Calu3 (cell line): ENCODE measurements around the gene KRT33B. TPM values are rescaled to one million over a fixed set of nuclear protein-coding genes. Genes with fewer than 3 reads are reported as not detected.

ENCODE experiments used
- BruUV-seq: library from RNA; stranded (reverse); fragments of 400-500 nt; replicated peaks from 2 replicates; lab custom pipeline; 2021; lab: Mats Ljungman, UMichigan
- CTCF ChIA-PET: fragments of 300-600 bp; sonication (Branson Sonifier 250); formaldehyde crosslinking; loops from one replicate; lab custom pipeline; 2022; ENCODE audit warnings: antibody characterized with exemption; lab: Charles Lee
- DNase-seq: peaks from one replicate; pipeline ENCODE4 v3.0.0; 2022
- H3K27ac Mint-ChIP-seq: one replicate; pipeline ENCODE4 v1.8.0; 2022; ENCODE audit warnings: mixed read lengths; ENCODE audit not compliant: unreplicated experiment
- H3K27me3 Mint-ChIP-seq: one replicate; pipeline ENCODE4 v1.8.0; 2022; ENCODE audit warnings: mixed read lengths; ENCODE audit not compliant: unreplicated experiment
- H3K36me3 Mint-ChIP-seq: one replicate; pipeline ENCODE4 v1.8.0; 2022; ENCODE audit warnings: mild to moderate bottlenecking, moderate library complexity, mixed read lengths; ENCODE audit not compliant: insufficient read depth, unreplicated experiment
- H3K4me1 Mint-ChIP-seq: one replicate; pipeline ENCODE4 v1.8.0; 2022; ENCODE audit warnings: mild to moderate bottlenecking, low read depth, mixed read lengths; ENCODE audit not compliant: unreplicated experiment
- H3K4me3 Mint-ChIP-seq: one replicate; pipeline ENCODE4 v1.8.0; 2022; ENCODE audit warnings: mild to moderate bottlenecking, low read depth, moderate library complexity, mixed read lengths; ENCODE audit not compliant: unreplicated experiment
- H3K9me3 Mint-ChIP-seq: one replicate; pipeline ENCODE4 v1.8.0; 2022; ENCODE audit warnings: low read depth, mixed read lengths; ENCODE audit not compliant: unreplicated experiment
- intact Hi-C: fragments of 100-400 bp; cut with micrococcal nuclease; formaldehyde crosslinking; loops from one replicate; pipeline ENCODE4 v1.10.0; 2022; ENCODE audit not compliant: unreplicated experiment
- total RNA-seq: library from RNA; stranded (reverse); gene quantifications from 2 replicates; pipeline ENCODE4 v1.2.3, GENCODE V29; 2022
- TF ChIP-seq, protein P1 (sequence below): fragments of 200-600 bp; IDR thresholded peaks from one replicate; pipeline ENCODE4 v1.8.0; 2022; ENCODE audit warnings: antibody characterized with exemption; ENCODE audit not compliant: unreplicated experiment

KRT33B gene
- total RNA-seq, 1 experiment from 2014 or later: not detected

DNA sequence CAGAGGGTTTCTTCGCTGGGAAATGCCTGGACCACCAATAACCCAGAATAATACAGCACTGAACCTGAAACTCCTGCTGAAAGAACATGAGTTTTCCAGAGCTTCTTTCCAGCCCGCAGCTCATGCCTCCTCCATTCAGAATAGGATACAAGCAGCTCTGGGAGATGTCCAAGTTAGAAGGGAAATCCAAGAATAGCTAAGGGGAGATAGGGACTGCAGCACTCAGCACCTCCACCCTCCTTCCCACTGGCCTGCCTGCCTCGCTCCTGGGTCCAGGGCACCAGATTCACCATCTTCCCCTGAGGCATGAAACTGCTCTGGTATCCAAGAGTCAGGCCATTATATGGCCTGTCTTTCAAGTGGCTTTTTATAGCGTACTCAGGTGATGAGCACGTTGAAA lies 23.7 kb upstream of the KRT33B start:
- Mint-ChIP-seq H3K27ac (no peak overlapping the region), H3K4me1 (peaks cover 26% of the 10 kb centered on the region), H3K4me3 (no peak overlapping the region), H3K27me3 (no peaks in the 10 kb centered on the region), H3K9me3 (no peaks in the 10 kb centered on the region), H3K36me3 (no peaks in the 10 kb centered on the region)
- intact Hi-C loops: no loop called here
- no TSS peak for BruUV-seq
- DNase-seq: no peak
- CTCF ChIA-PET: interaction anchor here (1.2 kb wide), 1 partner anchor 11 kb away, joined by 6 read pairs; no protein-coding TSS in a partner anchor
- TF ChIP-seq, protein P1, sequence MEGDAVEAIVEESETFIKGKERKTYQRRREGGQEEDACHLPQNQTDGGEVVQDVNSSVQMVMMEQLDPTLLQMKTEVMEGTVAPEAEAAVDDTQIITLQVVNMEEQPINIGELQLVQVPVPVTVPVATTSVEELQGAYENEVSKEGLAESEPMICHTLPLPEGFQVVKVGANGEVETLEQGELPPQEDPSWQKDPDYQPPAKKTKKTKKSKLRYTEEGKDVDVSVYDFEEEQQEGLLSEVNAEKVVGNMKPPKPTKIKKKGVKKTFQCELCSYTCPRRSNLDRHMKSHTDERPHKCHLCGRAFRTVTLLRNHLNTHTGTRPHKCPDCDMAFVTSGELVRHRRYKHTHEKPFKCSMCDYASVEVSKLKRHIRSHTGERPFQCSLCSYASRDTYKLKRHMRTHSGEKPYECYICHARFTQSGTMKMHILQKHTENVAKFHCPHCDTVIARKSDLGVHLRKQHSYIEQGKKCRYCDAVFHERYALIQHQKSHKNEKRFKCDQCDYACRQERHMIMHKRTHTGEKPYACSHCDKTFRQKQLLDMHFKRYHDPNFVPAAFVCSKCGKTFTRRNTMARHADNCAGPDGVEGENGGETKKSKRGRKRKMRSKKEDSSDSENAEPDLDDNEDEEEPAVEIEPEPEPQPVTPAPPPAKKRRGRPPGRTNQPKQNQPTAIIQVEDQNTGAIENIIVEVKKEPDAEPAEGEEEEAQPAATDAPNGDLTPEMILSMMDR: no peak

DNA sequence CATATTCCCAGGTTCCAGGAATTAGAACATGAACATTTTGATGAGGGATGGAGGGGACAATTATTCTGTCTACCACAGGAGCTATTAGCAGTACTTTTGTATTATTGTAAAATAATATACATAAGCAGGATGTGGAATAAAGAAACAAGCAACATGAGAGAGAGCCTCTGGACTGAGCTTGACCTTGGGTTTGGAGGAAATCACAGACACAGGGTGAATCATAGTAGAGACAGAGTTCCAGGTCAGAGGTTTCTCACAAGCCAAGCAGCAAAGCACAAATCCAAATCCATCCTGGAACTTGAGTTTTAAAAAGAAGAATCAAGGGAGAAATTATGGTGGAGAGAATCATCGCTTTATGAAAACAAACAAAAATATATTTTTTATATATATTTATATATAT lies 22.7 kb upstream of the KRT33B start:
- H3K27ac Mint-ChIP-seq: no peak overlapping the region
- CTCF ChIA-PET: no interaction called here
- no peak for DNase-seq
- no peaks in the 10 kb centered on the region for H3K9me3 Mint-ChIP-seq
- H3K27me3 Mint-ChIP-seq: no peaks in the 10 kb centered on the region
- intact Hi-C loops: no loop called here
- H3K36me3 Mint-ChIP-seq: no peaks in the 10 kb centered on the region
- H3K4me3 Mint-ChIP-seq: no peak overlapping the region
- BruUV-seq: no TSS peak
- H3K4me1 Mint-ChIP-seq: peaks cover 26% of the 10 kb centered on the region
- TF ChIP-seq, protein P1: no peak

DNA sequence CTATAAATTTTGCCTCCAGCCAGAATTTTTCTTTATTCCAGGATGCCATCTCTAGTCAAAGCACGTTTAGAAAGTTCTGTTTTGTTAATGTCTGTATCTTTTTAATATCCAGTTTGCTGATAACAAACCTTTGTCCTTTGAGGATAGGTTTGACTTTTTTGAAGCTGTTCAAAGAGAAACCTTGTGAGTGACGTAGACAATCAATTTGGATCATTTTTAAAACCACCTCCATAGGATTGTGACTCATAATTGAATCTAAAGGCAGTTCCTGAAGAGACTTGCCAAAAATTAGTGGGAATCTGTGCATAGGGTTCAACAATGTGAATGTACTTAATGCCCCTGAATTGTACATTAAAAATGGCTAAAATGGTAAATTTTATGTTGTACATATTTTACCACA lies 21.9 kb upstream of the KRT33B start:
- Mint-ChIP-seq H3K27me3 (no peaks in the 10 kb centered on the region), H3K27ac (no peak overlapping the region), H3K36me3 (no peaks in the 10 kb centered on the region), H3K4me3 (no peak overlapping the region), H3K9me3 (peaks cover 2% of the 10 kb centered on the region), H3K4me1 (peaks cover 26% of the 10 kb centered on the region)
- no TSS peak for BruUV-seq
- intact Hi-C loops: no loop called here
- CTCF ChIA-PET: no interaction called here
- no peak for DNase-seq
- TF ChIP-seq, protein P1: no peak

DNA sequence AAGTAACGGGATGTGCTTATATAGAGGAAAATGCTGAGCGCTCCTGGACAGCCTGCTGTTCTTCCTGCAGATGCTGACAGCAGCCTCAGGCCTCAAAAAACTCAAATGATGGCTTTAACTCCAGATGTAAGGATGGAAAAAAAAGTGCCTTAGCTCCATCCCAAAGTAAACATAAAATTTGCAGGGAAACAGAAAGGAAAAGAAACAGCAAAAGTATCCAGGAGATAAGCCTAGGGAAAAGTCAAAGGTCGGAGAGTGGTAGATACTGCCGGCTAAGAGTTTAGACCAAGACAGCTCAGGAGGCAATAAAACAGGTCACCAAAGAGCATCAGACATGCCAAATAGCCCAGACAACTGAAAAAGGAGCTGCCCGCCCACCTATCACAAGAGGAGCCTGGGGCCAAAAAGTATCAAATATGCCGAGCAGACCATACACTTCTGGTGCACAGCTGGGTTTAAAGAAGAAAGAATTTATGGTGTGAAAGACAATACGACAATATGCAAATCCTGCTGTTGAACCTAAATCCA lies 20.9 kb upstream of the KRT33B start:
- H3K27me3 Mint-ChIP-seq: no peaks in the 10 kb centered on the region
- no peak for DNase-seq
- H3K4me3 Mint-ChIP-seq: no peak overlapping the region
- TF ChIP-seq, protein P1: no peak
- intact Hi-C loops: no loop called here
- H3K36me3 Mint-ChIP-seq: no peaks in the 10 kb centered on the region
- H3K27ac Mint-ChIP-seq: no peak overlapping the region
- CTCF ChIA-PET: interaction anchor here (0.9 kb wide), 1 partner anchor 13 kb away, joined by 4 read pairs; no protein-coding TSS in a partner anchor
- H3K4me1 Mint-ChIP-seq: peaks cover 26% of the 10 kb centered on the region
- no TSS peak for BruUV-seq
- H3K9me3 Mint-ChIP-seq: peaks cover 6% of the 10 kb centered on the region
